HFF-Myc (cell line): ENCODE measurements around the gene GALNT12.

Source experiments
- DNase-seq: peaks from one replicate; pipeline ENCODE4 v3.0.0-alpha.2; 2011; ENCODE audit warnings: low read depth; ENCODE audit errors: extremely low read depth
- H3K4me3 ChIP-seq: replicated peaks from 2 replicates; pipeline ENCODE4 v1.5.1; 2011; ENCODE audit warnings: low read depth, mild to moderate bottlenecking, control low read depth, low read length
- CTCF ChIP-seq: IDR thresholded peaks from 2 replicates; pipeline ENCODE4 v1.5.1; 2012; ENCODE audit warnings: mild to moderate bottlenecking, low read depth, low read length, control low read depth; ENCODE audit errors: missing control alignments

The GALNT12 gene

DNA sequence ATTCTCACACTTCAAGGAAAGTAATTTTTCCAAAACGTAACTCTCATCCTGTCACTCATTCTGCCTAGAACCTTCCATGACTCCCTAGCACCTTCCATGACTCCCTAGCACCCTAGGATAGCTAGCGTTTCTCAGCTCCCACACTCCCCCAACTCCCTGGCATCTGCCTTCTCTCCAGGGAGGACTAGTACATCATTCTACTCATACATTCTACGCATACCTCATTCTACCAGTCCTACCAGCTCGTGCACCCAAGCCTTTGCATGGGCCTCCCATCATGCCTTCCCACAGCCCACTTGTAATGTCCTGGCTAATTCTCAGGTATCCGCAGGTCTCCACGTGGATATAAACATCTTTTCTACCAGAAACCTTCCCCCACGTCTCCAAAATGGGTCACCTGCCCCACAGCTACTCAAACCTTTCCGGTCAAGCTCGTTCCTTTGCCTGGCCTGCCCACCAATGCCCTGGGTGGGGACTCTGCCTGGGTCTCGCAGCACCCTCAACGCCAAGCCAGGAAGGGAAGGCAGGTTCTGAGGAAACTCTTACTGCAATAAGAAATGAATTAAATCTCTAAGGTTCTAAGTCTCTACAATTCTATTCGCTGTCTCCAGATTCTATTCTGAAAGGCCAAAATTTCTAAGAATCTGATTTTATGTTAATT is 12.0 kb upstream of the GALNT12 start:
- DNase-seq, result no peak
- no peak for TF ChIP-seq CTCF
- peak overlapping the region; percentile 62 for H3K4me3 ChIP-seq

DNA sequence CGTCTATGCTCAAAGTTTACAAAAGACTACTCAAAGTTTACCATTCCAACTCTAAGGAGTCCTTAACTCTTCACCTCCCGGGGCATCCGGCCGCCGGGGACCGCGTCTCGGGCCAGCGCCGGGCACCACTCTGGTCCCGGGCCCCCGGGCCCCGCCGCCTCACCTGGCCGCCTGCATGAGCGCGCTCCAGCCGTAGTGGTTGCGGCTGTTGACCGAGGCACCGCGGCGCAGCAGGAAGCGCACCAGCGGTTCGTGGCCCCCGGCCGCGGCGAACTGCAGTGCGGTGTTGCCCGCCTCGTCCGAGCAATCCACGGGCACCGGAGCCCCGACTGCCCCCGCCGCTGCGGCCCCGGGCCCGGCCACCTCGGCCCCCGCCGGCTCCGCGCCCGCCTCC is 11.5 kb upstream of the GALNT12 start:
- no peak for DNase-seq
- no peak for TF ChIP-seq CTCF

GRCh38 chr9:98796364-98797101 is 10.9 kb upstream of the GALNT12 start, which contains the start of gene ANKS6:
Gene ANKS6, minus strand, starts transcription at chr9:98796555. Its CDS starts 64 bp downstream, at chr9:98796491.
- TF ChIP-seq CTCF, result no peak
- H3K4me3 ChIP-seq, result peak within 1 kb of the TSS; percentile 62

More for the DNA sequence above, 11.5 kb upstream of the GALNT12 start:
- peak overlapping the region; percentile 62 for H3K4me3 ChIP-seq

GRCh38 chr9:98797491-98797890 is 10.0 kb upstream of the GALNT12 start:
- H3K4me3 ChIP-seq, result no peak overlapping the region
- no peak for TF ChIP-seq CTCF
- no peak for DNase-seq

More at GRCh38 chr9:98796364-98797101, 10.9 kb upstream of the GALNT12 start, which contains the start of gene ANKS6:
- DNase-seq, result peak; percentile 17

DNA sequence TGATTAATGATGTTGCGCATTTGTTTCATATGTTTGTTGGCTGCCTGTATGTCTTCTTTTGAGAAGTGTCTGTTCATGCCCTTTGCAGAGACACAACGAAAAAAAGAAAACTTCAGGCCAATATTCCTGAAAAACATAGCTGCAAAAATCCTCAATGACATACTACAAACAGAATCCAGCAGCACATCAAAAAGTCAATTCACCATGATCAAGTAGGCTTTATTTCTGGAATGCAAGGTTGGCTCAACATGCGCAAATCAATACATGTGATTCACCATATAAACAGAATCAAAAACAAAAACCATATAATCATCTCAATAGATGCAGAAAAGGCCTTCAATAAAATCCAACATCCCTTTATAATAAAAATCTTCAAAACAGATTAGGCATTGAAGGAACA is 9.2 kb upstream of the GALNT12 start:
- TF ChIP-seq CTCF, result no peak
- no peak overlapping the region for H3K4me3 ChIP-seq
- DNase-seq, result no peak

DNA sequence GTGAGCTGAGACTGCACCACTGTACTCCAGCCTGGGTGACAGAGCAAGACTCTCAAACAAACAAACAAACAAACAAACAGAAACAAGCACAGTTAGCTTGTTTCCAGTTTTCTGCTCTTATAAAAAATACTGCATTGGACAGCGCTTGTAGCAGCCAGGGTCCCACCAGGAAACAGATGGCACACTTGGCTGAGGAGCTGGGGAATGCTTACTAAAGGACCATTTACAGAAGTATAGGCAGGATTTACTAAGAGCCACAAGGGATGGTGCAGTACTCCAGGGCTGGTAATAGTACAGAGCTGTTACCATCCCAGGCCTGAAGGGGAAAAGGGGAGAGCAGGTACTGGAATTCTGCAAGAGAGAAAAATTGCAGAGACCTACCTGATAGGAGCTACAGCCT is 5.9 kb upstream of the GALNT12 start:
- no peak for DNase-seq
- TF ChIP-seq CTCF, result no peak
- no peak overlapping the region for H3K4me3 ChIP-seq
